MCF 10A (cell line): ENCODE data around the gene PRM2. TPM values are rescaled to one million over a fixed set of nuclear protein-coding genes. Genes with fewer than 3 reads are reported as not detected.

Experiments
- BruUV-seq: library from RNA; stranded (reverse); fragments of 400-500 nt; replicated peaks from 2 replicates; lab custom pipeline; 2021; lab: Mats Ljungman, UMichigan
- CTCF ChIA-PET: fragments of 300-600 bp; sonication (Branson Sonifier 250); formaldehyde crosslinking; extraction: SDS; loops from one replicate; lab custom pipeline; 2021; ENCODE audit warnings: antibody characterized with exemption, inconsistent platforms; lab: Yijun Ruan, JAX
- POLR2A ChIA-PET: fragments of 300-600, 350-650 bp; sonication (Branson Sonifier 250); formaldehyde crosslinking; extraction: SDS; loops from one replicate; lab custom pipeline; 2020; ENCODE audit warnings: antibody characterized with exemption, inconsistent platforms; lab: Yijun Ruan, JAX
- DNase-seq: peaks from one replicate; pipeline ENCODE4 v3.0.0-alpha.2; 2018; ENCODE audit not compliant: unreplicated experiment
- H3K27ac Mint-ChIP-seq: one replicate; pipeline ENCODE4 v1.8.0; 2022; ENCODE audit warnings: mild to moderate bottlenecking, low read depth, mixed read lengths; ENCODE audit not compliant: unreplicated experiment
- H3K27me3 Mint-ChIP-seq: one replicate; pipeline ENCODE4 v1.8.0; 2022; ENCODE audit warnings: mixed read lengths; ENCODE audit not compliant: insufficient read depth, unreplicated experiment
- H3K36me3 Mint-ChIP-seq: one replicate; pipeline ENCODE4 v1.8.0; 2022; ENCODE audit warnings: mild to moderate bottlenecking, moderate library complexity, mixed read lengths; ENCODE audit not compliant: insufficient read depth, unreplicated experiment
- H3K4me1 Mint-ChIP-seq: one replicate; pipeline ENCODE4 v1.8.0; 2022; ENCODE audit warnings: mixed read lengths; ENCODE audit not compliant: insufficient read depth, unreplicated experiment
- H3K4me3 Mint-ChIP-seq: one replicate; pipeline ENCODE4 v1.8.0; 2022; ENCODE audit warnings: mild to moderate bottlenecking, moderate library complexity, mixed read lengths; ENCODE audit not compliant: unreplicated experiment
- H3K9me3 Mint-ChIP-seq: one replicate; pipeline ENCODE4 v1.8.0; 2022; ENCODE audit warnings: mixed read lengths; ENCODE audit not compliant: unreplicated experiment
- intact Hi-C: fragments of 100-400 bp; cut with micrococcal nuclease; formaldehyde crosslinking; loops from 2 replicates; pipeline ENCODE4 v1.14.1; 2022
- total RNA-seq: library from RNA; stranded (reverse); gene quantifications from 2 replicates; pipeline ENCODE4 v1.2.3, GENCODE V29; 2022
- TF ChIP-seq, protein P1 (sequence below): fragments of 200-600 bp; IDR thresholded peaks from one replicate; pipeline ENCODE4 v1.8.0; 2022; ENCODE audit warnings: antibody characterized with exemption, mild to moderate bottlenecking; ENCODE audit not compliant: unreplicated experiment

PRM2 gene
- total RNA-seq, 1 experiment from 2014 or later: not detected

GRCh38 chr16:11234884-11235702 is 41.2 kb downstream of the PRM2 start:
- H3K9me3 Mint-ChIP-seq: no peaks in the 10 kb centered on the region
- ChIA-PET CTCF (interaction anchor here (0.7 to 2.0 kb wide), 3 partner anchors 20 to 271 kb away, joined by 3 to 7 read pairs (median 4); partner anchors contain the start of gene SOCS1), POLR2A (interaction anchor here (1.7 kb wide), 1 partner anchor 10 kb away, joined by 4 read pairs; no protein-coding TSS in a partner anchor)
- H3K4me3 Mint-ChIP-seq: no peak overlapping the region
- intact Hi-C loops: no loop called here
- H3K4me1 Mint-ChIP-seq: peaks cover under 1% of the 10 kb centered on the region
- H3K27me3 Mint-ChIP-seq: no peaks in the 10 kb centered on the region
- BruUV-seq: no TSS peak
- DNase-seq: no peak
- H3K36me3 Mint-ChIP-seq: no peaks in the 10 kb centered on the region
- no peak overlapping the region for H3K27ac Mint-ChIP-seq
- TF ChIP-seq, protein P1, sequence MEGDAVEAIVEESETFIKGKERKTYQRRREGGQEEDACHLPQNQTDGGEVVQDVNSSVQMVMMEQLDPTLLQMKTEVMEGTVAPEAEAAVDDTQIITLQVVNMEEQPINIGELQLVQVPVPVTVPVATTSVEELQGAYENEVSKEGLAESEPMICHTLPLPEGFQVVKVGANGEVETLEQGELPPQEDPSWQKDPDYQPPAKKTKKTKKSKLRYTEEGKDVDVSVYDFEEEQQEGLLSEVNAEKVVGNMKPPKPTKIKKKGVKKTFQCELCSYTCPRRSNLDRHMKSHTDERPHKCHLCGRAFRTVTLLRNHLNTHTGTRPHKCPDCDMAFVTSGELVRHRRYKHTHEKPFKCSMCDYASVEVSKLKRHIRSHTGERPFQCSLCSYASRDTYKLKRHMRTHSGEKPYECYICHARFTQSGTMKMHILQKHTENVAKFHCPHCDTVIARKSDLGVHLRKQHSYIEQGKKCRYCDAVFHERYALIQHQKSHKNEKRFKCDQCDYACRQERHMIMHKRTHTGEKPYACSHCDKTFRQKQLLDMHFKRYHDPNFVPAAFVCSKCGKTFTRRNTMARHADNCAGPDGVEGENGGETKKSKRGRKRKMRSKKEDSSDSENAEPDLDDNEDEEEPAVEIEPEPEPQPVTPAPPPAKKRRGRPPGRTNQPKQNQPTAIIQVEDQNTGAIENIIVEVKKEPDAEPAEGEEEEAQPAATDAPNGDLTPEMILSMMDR: no peak

DNA sequence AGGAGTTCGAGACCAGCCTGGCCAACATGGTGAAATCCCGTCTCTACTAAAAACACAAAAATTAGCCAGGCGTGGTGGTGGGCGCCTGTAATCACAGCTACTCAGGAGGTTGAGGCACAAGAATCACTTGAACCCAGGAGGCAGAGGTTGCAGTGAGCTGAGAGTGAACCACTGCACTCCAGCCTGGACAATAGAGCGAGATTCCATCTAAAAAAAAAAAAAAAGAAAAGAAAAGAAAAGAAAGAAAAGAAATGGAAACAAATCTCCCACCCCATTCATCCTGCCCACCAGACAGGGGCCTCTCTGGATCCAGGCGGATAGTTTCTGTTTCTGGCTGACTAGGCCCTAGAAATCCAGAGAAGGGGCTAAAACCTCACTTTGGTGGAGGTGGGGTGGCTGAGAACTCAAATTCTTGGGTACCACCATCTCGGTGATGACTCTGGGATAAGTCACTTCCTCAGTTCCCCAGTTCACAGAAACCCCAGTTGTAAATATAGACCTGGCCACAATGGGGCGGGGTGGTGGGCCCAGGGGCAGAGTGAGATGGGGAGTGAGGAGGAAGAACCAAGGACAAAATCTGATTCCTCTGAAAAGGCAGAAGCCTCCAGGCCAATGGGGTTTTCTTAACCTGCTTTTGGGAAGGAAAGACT is 42.4 kb downstream of the PRM2 start:
- no peak overlapping the region for H3K27ac Mint-ChIP-seq

DNA sequence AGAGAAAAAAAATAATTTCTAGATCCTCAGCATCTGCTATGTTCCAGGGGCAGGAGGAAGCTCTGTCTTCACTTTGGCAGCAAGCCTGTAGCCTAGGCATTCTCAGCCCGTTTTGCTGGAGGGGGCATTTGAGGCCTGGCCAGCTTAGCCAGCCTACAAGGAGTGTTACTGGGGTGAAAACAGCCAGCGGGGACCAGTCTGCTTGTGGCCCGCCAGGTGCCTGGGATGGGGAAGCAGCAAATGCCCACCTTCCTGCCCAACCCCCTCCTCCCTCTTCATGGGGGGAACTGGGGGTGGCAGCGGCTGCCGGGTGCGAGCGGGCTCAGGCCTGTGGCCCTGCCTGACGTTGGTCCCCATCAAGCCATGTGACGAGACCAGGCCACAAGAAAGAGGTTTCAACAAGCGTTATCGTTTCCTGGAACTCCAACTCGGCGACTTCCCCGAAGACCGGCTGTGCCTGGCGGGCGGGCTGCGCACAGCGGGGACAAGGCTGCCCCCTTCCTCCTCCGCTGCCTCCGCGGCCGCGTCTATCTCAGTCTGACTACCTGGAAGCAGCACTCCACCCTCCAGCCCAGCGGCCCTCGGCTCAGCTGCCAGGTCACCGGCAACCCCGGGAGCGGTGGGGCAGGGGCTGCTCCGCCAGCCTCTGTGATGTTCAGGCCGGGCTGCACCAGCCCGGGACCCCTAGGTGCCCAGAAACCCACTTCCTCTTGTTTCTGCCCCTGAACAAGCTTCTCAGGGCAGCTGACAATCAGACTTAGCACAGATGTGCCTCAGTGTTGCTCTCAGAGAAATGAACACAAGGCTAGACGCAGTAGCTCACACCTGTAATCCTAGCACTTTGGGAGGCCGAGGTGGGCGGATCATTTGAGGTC is 43.2 kb downstream of the PRM2 start:
- TF ChIP-seq, protein P1: no peak
- intact Hi-C loops: no loop called here
- no TSS peak for BruUV-seq
- CTCF ChIA-PET: no interaction called here
- Mint-ChIP-seq H3K4me1 (peaks cover 9% of the 10 kb centered on the region), H3K36me3 (peaks cover 4% of the 10 kb centered on the region), H3K4me3 (no peak overlapping the region), H3K27ac (no peak overlapping the region), H3K9me3 (no peaks in the 10 kb centered on the region), H3K27me3 (peaks cover 9% of the 10 kb centered on the region)
- DNase-seq: no peak
- POLR2A ChIA-PET: interaction anchor here (0.6 kb wide), 1 partner anchor 17 kb away, joined by 3 read pairs; no protein-coding TSS in a partner anchor

More for the DNA sequence above, 42.4 kb downstream of the PRM2 start:
- intact Hi-C loops: no loop called here
- Mint-ChIP-seq H3K27me3 (peaks cover 8% of the 10 kb centered on the region), H3K9me3 (no peaks in the 10 kb centered on the region), H3K4me1 (peaks cover 9% of the 10 kb centered on the region), H3K36me3 (peaks cover 4% of the 10 kb centered on the region), H3K4me3 (no peak overlapping the region)
- BruUV-seq: no TSS peak
- CTCF ChIA-PET: interaction anchor here (0.7 kb wide), 1 partner anchor 22 kb away, joined by 3 read pairs; no protein-coding TSS in a partner anchor
- TF ChIP-seq, protein P1: no peak
- POLR2A ChIA-PET: interaction anchor here (0.6 kb wide), 1 partner anchor 18 kb away, joined by 3 read pairs; no protein-coding TSS in a partner anchor
- DNase-seq: no peak
